ENCODE measurements around the gene CASR. TPM values are rescaled to one million over a fixed set of nuclear protein-coding genes. Genes with fewer than 3 reads are reported as not detected.

The CASR gene
- total RNA-seq, 1 experiment from 2014 or later: not detected

- H3K9me3 ChIP-seq (ENCODE audit: low read depth, low read length, poor library complexity, severe bottlenecking): no peaks in the 10 kb centered on the region
- H3K4me1 ChIP-seq (ENCODE audit: insufficient read depth, low read length, poor library complexity, severe bottlenecking): no peaks in the 10 kb centered on the region
- H3K27ac ChIP-seq (ENCODE audit: low read depth, low read length, poor library complexity, severe bottlenecking): no peak overlapping the region
- no peak overlapping the region for H3K4me3 ChIP-seq (ENCODE audit: low read depth, low read length, poor library complexity, severe bottlenecking)
- H3K27me3 ChIP-seq (replicated peaks; ENCODE audit: insufficient read depth, low read depth, low read length, poor library complexity): peaks cover 17% of the 10 kb centered on the region
- ChIA-PET CTCF (no interaction called here), POLR2A (ENCODE audit: low non-redundant PET) (no interaction called here)
- intact Hi-C loops (cut with micrococcal nuclease; ENCODE audit: unreplicated experiment): loop anchor here (5.0 kb wide), 1 partner anchor 709 kb away; the partner anchor contains the start of gene POLQ
- no peak for DNase-seq (ENCODE audit: low spot score)
- TF ChIP-seq EZH2 (IDR thresholded peaks at IDR 0.05; ENCODE audit: borderline replicate concordance, low read depth, low read length, poor library complexity, severe bottlenecking) (no peak), CTCF (conservative IDR thresholded peaks at IDR 0.05; ENCODE audit: low read depth, low read length) (no peak)
- H3K36me3 ChIP-seq (ENCODE audit: insufficient read depth, low read length, poor library complexity, severe bottlenecking): no peaks in the 10 kb centered on the region
- no TSS peak for BruUV-seq (replicated peaks)
Observed at GRCh38 chr3:122255757-122256439, 72.4 kb downstream of the CASR start.

GRCh38 chr3:122257644-122258364, 74.3 kb downstream of the CASR start:
- TF ChIP-seq EZH2 (IDR thresholded peaks at IDR 0.05; ENCODE audit: borderline replicate concordance, low read depth, low read length, poor library complexity, severe bottlenecking) (no peak), CTCF (conservative IDR thresholded peaks at IDR 0.05; ENCODE audit: low read depth, low read length) (no peak)
- Histone ChIP-seq H3K27me3 (replicated peaks; ENCODE audit: insufficient read depth, low read depth, low read length, poor library complexity) (peaks cover 35% of the 10 kb centered on the region), H3K9me3 (ENCODE audit: low read depth, low read length, poor library complexity, severe bottlenecking) (no peaks in the 10 kb centered on the region), H3K27ac (ENCODE audit: low read depth, low read length, poor library complexity, severe bottlenecking) (no peak overlapping the region), H3K4me1 (ENCODE audit: insufficient read depth, low read length, poor library complexity, severe bottlenecking) (no peaks in the 10 kb centered on the region), H3K36me3 (ENCODE audit: insufficient read depth, low read length, poor library complexity, severe bottlenecking) (no peaks in the 10 kb centered on the region), H3K4me3 (ENCODE audit: low read depth, low read length, poor library complexity, severe bottlenecking) (no peak overlapping the region)
- DNase-seq (ENCODE audit: low spot score): no peak
- CTCF ChIA-PET: interaction anchor here (0.7 to 0.8 kb wide), 3 partner anchors 100 to 268 kb away, joined by 3 to 10 read pairs (median 5); no protein-coding TSS in a partner anchor
- intact Hi-C loops (cut with micrococcal nuclease; ENCODE audit: unreplicated experiment): loop anchor here (2.0 to 5.0 kb wide), 2 partner anchors 157 to 711 kb away; partner anchors contain the start of gene POLQ
- no TSS peak for BruUV-seq (replicated peaks)
- POLR2A ChIA-PET (ENCODE audit: low non-redundant PET): interaction anchor here (0.6 kb wide), 1 partner anchor 80 kb away, joined by 3 read pairs; no protein-coding TSS in a partner anchor

- TF ChIP-seq EZH2 (IDR thresholded peaks at IDR 0.05; ENCODE audit: borderline replicate concordance, low read depth, low read length, poor library complexity, severe bottlenecking) (no peak), CTCF (conservative IDR thresholded peaks at IDR 0.05; ENCODE audit: low read depth, low read length) (peak; percentile 67)
- peaks cover 39% of the 10 kb centered on the region for H3K27me3 ChIP-seq (replicated peaks; ENCODE audit: insufficient read depth, low read depth, low read length, poor library complexity)
- no peak overlapping the region for H3K4me3 ChIP-seq (ENCODE audit: low read depth, low read length, poor library complexity, severe bottlenecking)
- intact Hi-C loops (cut with micrococcal nuclease; ENCODE audit: unreplicated experiment): loop anchor here (2.0 to 5.0 kb wide), 2 partner anchors 158 to 712 kb away; partner anchors contain the start of gene POLQ
- no peak overlapping the region for H3K27ac ChIP-seq (ENCODE audit: low read depth, low read length, poor library complexity, severe bottlenecking)
- DNase-seq (ENCODE audit: low spot score): peak; percentile 68
- no peaks in the 10 kb centered on the region for H3K4me1 ChIP-seq (ENCODE audit: insufficient read depth, low read length, poor library complexity, severe bottlenecking)
- no peaks in the 10 kb centered on the region for H3K36me3 ChIP-seq (ENCODE audit: insufficient read depth, low read length, poor library complexity, severe bottlenecking)
- POLR2A ChIA-PET (ENCODE audit: low non-redundant PET): no interaction called here
- H3K9me3 ChIP-seq (ENCODE audit: low read depth, low read length, poor library complexity, severe bottlenecking): no peaks in the 10 kb centered on the region
- CTCF ChIA-PET: interaction anchor here (0.8 to 1.1 kb wide), 2 partner anchors 99 to 157 kb away, joined by 3 to 9 read pairs; no protein-coding TSS in a partner anchor
- BruUV-seq (replicated peaks): no TSS peak
Observed at GRCh38 chr3:122258757-122259371, 75.4 kb downstream of the CASR start.

Measured in A673 (cell line).